DMS153 treated with DMSO at 0.1 percent for 48 hours (cell line): ENCODE measurements around the gene KREMEN1.

Source experiments
- DNase-seq: peaks from one replicate; lab custom pipeline; 2025; ENCODE audit not compliant: unreplicated experiment; lab: John Stamatoyannopoulos, UW

The KREMEN1 gene

DNA sequence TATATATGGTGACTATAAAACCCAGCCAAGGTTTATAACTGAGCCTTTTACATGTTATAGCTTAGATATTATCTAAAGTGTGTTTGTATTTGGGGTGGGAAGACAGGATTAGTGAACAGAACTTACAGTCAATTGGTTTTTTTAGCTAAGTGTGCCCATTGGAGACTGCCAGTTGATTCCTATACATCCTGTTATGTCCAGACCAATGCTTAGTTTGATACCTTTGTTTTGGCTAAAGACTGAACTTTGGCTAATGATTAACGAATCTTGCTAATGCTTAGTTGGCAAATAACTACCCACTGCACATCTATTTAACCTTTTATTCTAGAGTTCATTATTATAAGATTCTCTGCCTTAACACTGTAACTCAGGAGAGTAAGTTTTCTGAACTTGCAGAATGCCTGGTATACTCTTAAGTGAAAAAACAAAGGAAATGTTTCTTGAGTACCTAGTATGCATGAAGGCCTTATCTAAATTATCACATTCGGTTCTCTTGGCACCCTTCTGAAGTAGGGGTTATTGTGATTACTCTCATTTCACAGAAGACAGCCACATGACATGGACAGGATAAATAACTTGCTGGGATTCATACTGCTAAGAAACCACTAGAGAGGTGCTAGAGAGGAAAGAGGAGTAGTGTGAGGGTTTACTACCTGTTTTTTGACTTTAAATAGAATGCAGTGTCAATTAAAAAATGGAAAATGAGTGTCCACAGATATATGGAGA, 54.0 kb downstream of the KREMEN1 start:
- no peak for DNase-seq

DNA sequence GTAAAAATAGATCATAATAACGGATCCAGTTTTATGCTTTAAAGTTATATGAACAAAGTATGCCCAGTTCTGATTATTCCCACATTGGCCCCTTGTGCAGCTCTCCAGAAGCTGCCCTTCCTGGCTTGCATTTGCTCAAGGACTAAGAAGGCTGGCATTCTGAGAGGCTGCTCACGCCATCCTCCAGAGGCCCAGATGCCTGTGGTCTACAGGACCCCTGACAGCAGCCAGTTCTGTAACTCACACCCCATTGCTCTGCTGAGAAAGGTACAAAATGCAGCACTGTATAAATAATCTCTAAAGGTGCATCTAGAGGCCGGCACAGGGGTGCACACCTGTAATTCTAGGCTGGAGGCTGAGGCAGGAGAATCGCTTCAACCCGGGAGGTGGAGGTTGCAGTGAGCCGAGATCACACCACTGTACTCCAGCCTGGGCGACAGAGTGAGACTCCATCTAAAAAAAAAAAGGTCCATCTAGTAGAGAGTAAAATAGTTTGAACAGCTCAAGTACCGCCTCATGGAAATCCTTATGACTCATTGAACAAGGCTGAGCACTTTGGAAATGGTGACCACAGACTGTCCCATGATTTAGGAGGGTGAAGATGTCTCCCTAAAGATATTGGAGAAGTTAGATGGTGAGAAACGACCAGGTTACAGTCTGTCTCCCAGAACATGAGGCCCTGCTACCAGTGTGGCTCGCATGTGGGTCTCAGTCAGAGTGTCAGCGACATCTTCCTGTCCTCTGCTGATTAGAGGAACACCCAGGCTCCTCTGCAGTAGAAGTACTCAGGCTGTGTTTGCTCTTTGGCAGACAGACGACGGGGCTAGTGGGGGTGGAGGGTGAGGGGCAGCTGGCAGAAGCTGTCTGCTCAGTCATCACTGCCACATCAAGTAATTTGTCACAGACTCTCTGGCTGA, 56.3 kb downstream of the KREMEN1 start:
- peak; percentile 71 for DNase-seq

DNA sequence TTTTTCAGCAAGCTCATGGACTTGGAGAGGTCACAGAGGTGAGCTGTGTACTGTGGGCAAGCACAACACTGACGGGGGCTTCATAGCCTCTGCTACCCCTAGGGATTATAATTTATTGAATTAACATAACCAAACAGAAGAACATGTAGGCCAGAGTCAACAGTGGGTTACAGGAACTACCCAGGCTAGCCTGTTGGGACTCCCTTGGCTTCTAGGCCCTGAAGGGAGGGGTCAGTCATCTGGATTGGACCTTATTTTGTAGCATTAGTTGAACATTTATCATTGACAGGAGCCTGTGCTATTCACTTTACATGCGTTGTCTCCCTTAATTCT, 56.9 kb downstream of the KREMEN1 start:
- DNase-seq = peak; percentile 66

DNA sequence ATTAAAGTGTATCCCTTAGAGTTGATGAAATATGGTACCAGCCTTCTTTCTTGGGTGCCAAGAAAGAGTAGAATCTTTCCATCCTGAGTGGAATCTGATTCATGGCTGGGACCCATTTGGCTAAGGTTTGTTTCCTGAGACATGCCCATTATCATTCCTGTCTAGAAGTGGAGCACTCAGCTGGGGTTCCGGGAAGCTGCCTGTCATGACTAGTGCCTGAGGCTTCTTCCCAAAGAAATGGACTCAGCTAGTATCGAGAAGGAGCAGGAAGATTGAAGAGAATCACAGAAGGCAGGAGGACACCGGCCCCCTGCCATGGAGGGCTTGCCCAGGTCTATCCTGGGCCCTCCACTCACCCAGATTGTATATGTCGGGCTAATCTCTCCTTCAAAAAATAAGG, 57.6 kb downstream of the KREMEN1 start:
- no peak for DNase-seq

DNA sequence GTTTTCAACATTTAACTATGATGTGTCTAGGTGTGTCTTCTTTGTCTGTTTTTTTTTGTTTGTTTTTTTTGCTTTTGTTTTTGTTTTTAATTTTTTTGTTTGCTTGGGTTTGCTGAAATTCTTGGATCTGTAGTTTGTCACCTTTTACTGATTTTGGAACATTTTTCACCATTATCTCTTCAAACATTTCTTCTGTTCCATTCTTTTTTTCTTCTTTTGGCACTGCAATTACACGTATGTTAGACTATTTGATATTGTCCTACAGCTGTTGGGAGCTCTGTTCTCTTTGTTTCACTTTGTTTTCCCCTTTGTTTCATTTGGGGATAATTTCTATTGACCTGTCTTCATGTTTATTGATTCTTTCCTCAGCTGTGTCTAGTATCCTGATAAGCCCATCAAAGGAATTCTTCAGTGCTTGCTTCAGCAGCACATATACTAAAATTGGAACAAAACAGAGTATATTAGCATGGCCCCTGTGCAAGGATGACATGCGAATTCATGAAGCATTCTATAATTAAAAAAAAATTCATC, 60.8 kb downstream of the KREMEN1 start:
- no peak for DNase-seq

DNA sequence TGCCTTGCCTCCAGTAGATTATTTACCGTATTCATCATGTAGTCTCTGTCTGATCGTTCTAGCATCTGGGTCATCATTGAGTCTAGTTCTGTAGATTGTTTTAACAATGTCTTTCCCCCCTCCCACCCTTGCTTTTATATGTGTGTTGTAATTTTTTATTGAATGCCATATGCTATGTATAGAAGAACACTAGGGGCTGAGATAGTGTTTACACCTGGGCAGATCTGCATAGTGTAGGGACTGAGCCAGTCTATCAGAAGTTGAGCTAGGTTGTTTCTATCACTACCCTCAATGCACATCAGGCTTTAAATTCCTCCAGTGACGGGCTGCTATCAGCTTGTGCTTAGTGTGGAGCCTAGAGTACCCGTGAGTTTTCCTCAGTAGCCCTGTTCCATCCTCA, 61.6 kb downstream of the KREMEN1 start:
- DNase-seq = no peak

DNA sequence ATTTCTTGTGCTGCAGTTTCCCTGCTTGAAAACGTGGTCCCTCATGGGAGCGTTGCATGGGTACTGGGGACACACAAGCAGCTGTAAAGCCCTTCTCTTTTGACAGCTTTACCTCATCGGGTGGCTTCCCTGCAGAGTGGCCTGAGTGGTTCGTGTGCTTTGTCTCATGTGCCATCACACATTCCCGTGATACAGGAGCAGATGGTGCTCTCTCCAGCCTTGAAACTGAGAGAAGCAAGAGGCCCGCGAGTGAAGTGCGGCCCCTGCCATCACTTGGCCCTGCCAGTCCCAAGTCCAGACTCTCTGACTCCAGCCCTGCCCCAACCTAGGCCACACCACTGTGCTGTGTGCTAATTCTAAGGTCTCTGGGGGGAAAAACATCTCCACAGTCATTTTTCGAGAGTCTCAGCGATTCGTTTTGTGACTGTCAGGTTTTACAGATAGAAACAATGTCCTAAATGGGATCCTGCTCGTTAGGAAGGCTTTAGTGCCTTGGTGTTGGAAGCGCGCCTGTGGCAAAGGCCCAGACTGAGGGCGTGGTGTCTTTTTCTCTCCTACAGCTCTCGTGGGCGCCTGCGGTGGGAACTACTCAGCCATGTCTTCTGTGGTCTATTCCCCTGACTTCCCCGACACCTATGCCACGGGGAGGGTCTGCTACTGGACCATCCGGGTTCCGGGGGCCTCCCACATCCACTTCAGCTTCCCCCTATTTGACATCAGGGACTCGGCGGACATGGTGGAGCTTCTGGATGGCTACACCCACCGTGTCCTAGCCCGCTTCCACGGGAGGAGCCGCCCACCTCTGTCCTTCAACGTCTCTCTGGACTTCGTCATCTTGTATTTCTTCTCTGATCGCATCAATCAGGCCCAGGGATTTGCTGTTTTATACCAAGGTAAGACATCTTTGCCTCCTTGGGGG, 64.2 kb downstream of the KREMEN1 start:
- no peak for DNase-seq

DNA sequence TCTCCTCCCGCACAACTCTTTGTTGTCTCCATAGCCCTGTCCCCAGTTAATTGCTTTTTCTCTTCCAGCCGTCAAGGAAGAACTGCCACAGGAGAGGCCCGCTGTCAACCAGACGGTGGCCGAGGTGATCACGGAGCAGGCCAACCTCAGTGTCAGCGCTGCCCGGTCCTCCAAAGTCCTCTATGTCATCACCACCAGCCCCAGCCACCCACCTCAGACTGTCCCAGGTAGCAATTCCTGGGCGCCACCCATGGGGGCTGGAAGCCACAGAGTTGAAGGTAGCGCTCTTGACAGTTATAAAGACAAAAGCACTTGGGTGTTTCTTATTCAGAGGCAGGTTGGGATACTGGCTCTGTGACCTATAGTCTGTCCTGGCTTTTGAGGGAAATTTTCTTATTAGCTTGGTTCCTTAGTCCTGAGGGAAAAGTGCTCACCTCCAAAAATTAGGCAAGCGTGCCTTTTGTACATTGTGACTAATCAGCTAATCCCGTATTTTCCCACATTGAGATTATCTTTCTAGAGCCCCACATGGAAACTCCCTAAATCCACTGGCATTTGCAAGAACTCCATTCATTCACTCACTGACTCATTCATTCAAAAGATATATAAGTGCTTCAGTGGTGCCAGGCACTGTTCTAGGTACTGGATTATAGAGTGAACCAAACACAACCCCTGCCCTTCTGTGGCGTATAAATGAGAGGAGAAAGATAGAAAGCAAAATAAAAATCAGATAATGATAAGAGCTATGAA, 65.9 kb downstream of the KREMEN1 start:
- DNase-seq = no peak

DNA sequence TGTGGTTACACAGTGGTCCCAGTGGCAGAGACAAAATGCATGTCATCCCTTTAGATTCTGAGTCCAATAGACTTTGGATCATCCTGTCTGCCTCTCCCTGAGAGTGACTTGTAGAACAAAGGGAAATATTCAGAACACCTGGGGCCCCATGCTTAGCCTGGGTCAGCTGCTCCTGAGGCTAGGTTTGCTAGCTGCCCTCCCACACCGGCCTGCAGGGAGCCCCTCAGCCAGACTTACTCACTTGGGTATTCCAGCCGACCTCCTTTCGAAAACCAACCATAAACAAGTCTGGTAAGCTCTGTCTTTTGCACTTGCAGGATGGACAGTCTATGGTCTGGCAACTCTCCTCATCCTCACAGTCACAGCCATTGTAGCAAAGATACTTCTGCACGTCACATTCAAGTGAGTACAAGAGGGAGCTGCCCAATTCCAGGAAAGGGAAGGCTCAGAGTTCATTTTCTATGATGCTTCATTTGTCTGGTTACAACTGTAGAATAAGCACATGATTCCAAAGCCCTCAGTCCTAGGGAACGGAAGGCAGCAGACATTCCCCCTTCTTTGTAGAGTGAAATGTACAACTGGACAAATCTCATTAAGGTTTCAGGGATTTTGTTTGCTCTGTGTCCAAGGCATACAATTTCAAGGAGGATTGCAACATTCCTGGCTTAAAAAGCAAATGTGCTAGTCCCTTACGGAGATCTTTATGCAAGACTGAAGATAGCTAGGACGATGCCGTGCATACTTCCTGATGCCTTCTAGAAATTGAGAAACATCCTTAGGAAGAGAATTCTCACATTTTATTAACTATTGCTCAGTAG, 67.3 kb downstream of the KREMEN1 start:
- DNase-seq = no peak

DNA sequence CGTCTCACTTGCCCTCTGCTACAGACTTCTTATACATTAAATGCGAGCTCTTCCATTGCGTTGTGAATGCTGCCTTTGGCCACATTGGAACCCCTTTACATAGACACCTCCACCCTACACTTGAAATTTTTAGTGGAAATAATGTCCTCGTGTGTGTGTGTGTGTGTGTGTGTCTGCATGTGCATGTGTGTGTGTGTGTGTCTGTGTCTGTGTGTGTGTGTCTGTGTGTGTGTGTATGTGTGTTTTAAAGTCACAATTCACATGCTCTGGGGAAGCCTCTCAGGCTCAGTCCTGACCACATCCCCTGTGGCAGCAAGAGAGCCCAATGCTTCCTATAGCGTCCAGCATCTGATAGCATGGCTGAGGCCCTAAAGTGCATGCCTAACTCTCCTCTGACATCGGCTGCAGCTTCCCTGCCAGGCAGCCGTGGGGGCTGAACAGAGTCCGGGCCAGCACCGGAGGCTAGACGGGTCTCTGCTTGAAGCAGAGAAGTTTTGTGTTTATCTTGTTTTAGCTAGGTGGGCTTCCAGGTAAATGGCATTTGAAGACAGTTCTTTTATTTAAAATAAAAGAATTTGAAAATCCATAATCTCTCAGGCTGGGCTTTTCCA, 68.3 kb downstream of the KREMEN1 start:
- DNase-seq = no peak

DNA sequence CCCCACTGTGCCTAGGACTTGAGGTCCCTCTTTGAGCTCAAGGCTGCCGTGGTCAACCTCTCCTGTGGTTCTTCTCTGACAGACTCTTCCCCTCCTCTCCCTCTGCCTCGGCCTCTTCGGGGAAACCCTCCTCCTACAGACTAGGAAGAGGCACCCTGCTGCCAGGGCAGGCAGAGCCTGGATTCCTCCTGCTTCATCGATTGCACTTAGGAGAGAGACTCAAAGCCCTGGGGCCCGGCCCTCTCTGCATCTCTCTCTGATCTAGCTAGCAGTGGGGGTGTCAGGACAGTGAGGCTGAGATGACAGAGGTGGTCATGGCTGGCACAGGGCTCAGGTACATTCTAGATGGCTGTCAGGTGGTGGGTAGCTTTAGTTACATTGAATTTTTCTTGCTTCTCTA, 69.3 kb downstream of the KREMEN1 start:
- no peak for DNase-seq

DNA sequence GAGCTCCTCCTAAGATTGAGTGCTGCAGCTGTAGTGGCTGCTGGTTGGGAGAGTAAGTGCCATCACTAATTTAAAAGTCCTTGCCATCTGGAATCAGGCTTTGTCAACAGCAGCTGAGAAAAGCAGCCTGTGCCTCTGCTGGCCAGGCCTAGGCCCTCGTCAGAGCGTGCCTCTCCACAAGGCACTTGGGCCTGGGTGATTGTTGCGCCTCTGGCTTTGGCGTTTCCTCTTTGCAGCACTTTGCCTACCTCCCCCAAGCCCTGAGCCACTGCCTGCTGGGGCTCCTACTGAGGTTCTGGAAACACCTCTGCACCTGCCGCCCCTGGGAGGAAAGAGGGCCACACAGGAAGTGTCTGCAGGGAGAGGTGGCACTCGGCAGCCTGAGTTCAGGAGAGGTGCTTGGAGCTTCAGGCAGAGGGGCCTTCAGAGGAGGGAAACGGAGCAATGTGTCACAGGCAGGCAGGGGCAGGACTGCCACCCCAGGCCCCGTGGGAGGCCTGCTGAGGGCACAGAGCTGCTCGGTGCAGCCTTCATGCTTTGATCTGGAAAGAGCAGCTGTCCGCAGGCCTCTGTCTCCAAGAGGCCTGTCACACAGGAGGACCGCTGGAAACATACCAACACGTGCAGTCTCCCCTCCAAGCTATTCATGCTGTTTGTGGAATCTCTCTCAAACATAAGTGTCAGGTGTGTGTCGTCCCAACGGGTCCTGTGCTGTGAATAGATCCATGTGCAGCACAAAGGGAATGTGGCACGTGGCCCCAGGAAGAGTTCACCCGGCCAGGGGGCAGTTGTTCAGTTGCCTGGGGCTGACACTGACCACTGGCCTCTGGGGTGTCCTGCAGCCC, 71.3 kb downstream of the KREMEN1 start:
- DNase-seq = peak; percentile 38

DNA sequence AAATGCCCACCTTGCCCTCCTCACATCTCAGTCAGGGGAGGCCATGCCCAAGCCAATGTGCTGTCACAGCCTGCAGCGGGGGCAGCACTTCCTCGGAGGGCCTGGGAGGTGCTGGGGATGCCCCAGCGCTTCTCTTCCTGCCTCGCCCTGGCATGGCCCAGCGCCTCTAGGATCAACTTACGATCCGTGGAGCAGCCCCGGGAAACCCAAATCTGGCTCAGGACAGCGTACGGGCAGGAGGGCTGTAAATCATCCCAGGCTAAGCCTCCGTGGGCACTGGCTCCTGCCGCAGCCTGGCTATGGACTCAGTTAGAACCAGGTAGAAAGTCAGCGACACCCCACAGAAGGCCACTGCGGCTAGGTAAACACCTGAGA, 71.9 kb downstream of the KREMEN1 start:
- DNase-seq = no peak

DNA sequence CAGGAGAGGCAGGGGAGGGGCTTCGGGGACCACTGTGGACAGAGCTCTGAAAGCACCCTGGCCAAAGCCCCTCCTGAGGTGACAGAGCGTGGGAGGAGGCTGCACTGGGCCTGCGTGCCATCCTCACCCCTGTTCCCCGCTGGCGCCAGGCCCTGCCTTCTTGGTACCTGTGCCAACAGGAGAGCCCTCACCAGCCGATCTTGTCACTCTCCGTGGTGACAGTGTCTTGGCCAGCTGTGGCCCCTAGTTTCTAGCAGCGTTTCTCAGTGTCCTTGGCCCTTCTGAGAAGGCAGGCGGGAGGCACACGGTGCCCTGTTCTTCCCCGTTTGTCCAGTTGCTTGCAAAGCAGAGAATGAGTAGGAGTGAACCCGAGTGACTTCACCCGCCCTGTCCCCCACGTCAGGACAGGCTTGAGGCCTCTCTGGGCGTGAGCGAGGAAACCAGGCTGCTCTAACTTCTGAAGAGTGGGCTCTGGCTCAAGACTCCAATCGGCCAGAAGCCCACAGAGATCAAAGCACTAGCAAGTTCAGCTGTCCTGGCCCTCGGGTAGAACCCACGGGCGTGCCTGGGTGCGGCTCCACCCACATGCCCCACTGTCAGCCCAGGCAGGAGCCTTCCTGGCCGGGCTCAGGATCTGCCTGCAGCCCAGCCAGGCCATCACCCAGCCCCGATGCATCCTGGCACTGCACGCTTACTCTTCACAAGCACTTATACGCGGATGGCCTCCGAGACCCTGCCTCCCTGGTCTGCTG, 72.7 kb downstream of the KREMEN1 start:
- no peak for DNase-seq

DNA sequence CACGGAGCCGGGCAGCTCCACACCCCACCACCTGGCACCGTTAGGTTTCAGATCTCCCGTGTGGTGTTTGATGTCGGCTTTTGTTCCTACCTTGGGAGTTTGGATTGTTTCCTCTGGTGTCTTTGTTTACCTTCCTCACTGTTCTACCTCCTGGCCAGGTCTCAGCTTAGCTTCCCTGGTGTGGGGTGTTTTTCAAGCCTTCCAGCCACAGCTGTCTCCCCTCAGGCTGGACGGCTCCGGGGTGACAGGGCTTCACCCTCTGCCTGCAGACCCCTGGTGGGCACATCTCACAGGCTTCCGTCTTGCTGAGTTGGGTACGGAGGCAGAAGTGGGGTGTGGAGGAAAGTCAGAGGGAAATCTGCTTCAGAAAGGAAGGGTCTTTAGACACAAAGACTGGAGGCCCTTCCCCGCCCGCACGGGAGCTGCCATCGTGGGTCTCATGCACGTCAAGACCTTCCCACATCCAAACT, 73.3 kb downstream of the KREMEN1 start:
- peak; percentile 47 for DNase-seq

DNA sequence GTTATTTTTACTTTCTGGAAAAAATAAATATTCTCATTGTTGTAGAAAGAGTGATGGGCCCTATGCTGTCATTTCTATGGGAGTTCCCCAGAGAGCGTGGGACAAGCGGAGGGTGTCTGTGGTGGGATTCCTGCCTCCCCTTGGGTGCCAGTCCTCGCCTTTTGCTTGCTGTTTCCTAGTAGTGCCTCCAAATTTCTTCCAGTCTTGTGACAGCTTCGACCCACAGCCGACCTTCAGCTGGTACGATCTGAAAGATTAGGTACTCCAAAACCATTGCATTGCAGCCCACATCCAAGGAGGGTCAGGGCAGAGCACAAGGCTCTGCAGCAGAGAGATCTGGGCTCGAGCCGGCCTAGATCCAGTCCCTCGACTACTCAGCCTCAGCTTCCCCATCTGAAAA, 73.9 kb downstream of the KREMEN1 start:
- DNase-seq = no peak

DNA sequence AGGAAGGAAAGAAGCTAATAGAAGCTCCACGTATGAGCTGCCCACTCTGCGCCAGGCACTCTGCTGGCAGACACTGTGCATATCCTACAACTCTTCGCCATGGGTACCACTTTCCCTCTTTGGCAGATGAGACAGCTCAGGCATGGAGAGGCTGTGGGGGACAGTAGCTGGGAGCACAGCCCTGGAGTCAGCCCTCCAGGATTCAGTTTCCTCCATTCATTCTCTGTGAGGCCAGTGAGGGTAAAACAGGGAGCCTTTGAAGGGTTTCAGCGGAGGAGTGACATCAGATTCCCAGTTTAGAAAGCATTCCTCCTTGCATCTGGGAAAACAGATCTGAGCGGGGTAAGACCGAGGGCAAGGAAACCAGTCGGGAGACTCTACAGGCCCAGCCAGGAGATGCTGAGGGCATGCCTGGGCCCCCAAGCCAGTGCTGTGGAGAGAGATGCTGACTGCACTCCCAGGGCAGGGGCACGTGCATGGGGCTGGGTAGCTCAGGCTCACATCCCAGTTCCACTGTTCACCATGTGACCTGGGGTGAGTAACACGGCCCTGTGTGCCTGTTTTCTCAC, 74.6 kb downstream of the KREMEN1 start:
- DNase-seq = no peak
